HEK293 (cell line): ENCODE results near the gene PHLDB1.

Source experiments
- CTCF ChIA-PET: fragments of 350-600 bp; formaldehyde crosslinking; extraction: SDS; loops from one replicate; lab custom pipeline; 2021; ENCODE audit warnings: antibody characterized with exemption; lab: Yijun Ruan, JAX
- POLR2A ChIA-PET: fragments of 300-600 bp; formaldehyde crosslinking; extraction: SDS; loops from one replicate; lab custom pipeline; 2020; ENCODE audit warnings: antibody characterized with exemption, inconsistent platforms; lab: Yijun Ruan, JAX
- H3K27ac ChIP-seq: fragments of 200-500 bp; sonication (Bioruptor generic); 2 replicates; pipeline ENCODE4 v1.5.1; 2014; ENCODE audit warnings: low read depth, low read length, control low read depth, inconsistent platforms; ENCODE audit errors: extremely low read depth
- H3K36me3 ChIP-seq, 2 experiments: fragments of 200-500 bp in 1 of 2; sonication (Bioruptor generic) in 1 of 2; 1 replicate in 1 of 2; 2 replicates in 1 of 2; pipeline ENCODE4 v1.5.1; 2014 to 2017; ENCODE audit warnings: inconsistent platforms in 2 of 2, low read length in 2 of 2; ENCODE audit not compliant: control insufficient read depth in 2 of 2, insufficient read depth in 1 of 2
- H3K4me1 ChIP-seq: fragments of 200-500 bp; sonication (Bioruptor generic); 2 replicates; pipeline ENCODE4 v1.5.1; 2014; ENCODE audit warnings: mild to moderate bottlenecking, low read length, inconsistent platforms; ENCODE audit not compliant: control insufficient read depth, insufficient read depth
- H3K4me3 ChIP-seq: 2 replicates; pipeline ENCODE4 v1.5.1; 2011; ENCODE audit warnings: low read depth, mild to moderate bottlenecking, control low read depth, low read length, moderate library complexity
- H3K9me3 ChIP-seq: fragments of 200-500 bp; sonication (Bioruptor generic); 2 replicates; pipeline ENCODE4 v1.5.1; 2014; ENCODE audit warnings: low read depth, low read length, inconsistent platforms; ENCODE audit not compliant: control insufficient read depth, insufficient read depth
- BCL11A ChIP-seq: fragments of 450-650 bp; formaldehyde crosslinking; IDR thresholded peaks from 2 replicates; pipeline ENCODE4 v1.5.1; 2016; ENCODE audit warnings: low read depth, missing biosample characterization, missing genetic modification characterization
- MZF1 ChIP-seq: fragments of 450-650 bp; formaldehyde crosslinking; IDR thresholded peaks from 2 replicates; pipeline ENCODE4 v1.5.1; 2017; ENCODE audit warnings: missing biosample characterization, missing genetic modification characterization, borderline replicate concordance
- YY1 ChIP-seq: fragments of 450-650 bp; formaldehyde crosslinking; IDR thresholded peaks from 2 replicates; pipeline ENCODE4 v1.5.1; 2018; ENCODE audit warnings: missing biosample characterization, missing genetic modification characterization
- ZFP3 ChIP-seq: fragments of 450-650 bp; formaldehyde crosslinking; IDR thresholded peaks from 2 replicates; pipeline ENCODE4 v1.5.1; 2016; ENCODE audit warnings: low read depth, missing biosample characterization, missing genetic modification characterization
- ZNF138 ChIP-seq: fragments of 450-650 bp; formaldehyde crosslinking; IDR thresholded peaks from 2 replicates; pipeline ENCODE4 v1.5.1; 2016; ENCODE audit warnings: missing biosample characterization, missing genetic modification characterization, borderline replicate concordance
- ZNF140 ChIP-seq: fragments of 450-650 bp; formaldehyde crosslinking; IDR thresholded peaks from 2 replicates; pipeline ENCODE4 v1.5.1; 2016; ENCODE audit warnings: missing biosample characterization, missing genetic modification characterization
- ZNF16 ChIP-seq: fragments of 450-650 bp; formaldehyde crosslinking; IDR thresholded peaks from 2 replicates; pipeline ENCODE4 v1.5.1; 2016; ENCODE audit warnings: low read depth, missing biosample characterization, missing genetic modification characterization
- ZNF174 ChIP-seq: fragments of 450-650 bp; formaldehyde crosslinking; IDR thresholded peaks from 2 replicates; pipeline ENCODE4 v1.5.0; 2017; ENCODE audit warnings: missing biosample characterization, mild to moderate bottlenecking, missing genetic modification characterization
- ZNF175 ChIP-seq: fragments of 450-650 bp; formaldehyde crosslinking; IDR thresholded peaks from 2 replicates; pipeline ENCODE4 v1.5.1; 2016; ENCODE audit warnings: missing biosample characterization, missing genetic modification characterization
- ZNF221 ChIP-seq: fragments of 450-650 bp; formaldehyde crosslinking; IDR thresholded peaks from 2 replicates; pipeline ENCODE4 v1.5.1; 2017; ENCODE audit warnings: missing biosample characterization, missing genetic modification characterization, borderline replicate concordance
- ZNF335 ChIP-seq: fragments of 450-650 bp; formaldehyde crosslinking; conservative IDR thresholded peaks from 2 replicates; pipeline ENCODE4 v1.5.1; 2016; ENCODE audit warnings: missing biosample characterization, missing genetic modification characterization
- ZNF394 ChIP-seq: fragments of 450-650 bp; formaldehyde crosslinking; IDR thresholded peaks from 2 replicates; pipeline ENCODE4 v1.5.1; 2016; ENCODE audit warnings: missing biosample characterization, missing genetic modification characterization, mild to moderate bottlenecking, moderate library complexity, borderline replicate concordance
- ZNF449 ChIP-seq: fragments of 450-650 bp; formaldehyde crosslinking; IDR thresholded peaks from 2 replicates; pipeline ENCODE4 v1.5.1; 2017; ENCODE audit warnings: missing biosample characterization, mild to moderate bottlenecking, missing genetic modification characterization, moderate library complexity
- ZNF600 ChIP-seq: fragments of 450-650 bp; formaldehyde crosslinking; IDR thresholded peaks from 2 replicates; pipeline ENCODE4 v1.5.1; 2016; ENCODE audit warnings: missing biosample characterization, missing genetic modification characterization
- ZNF660 ChIP-seq: fragments of 450-650 bp; IDR thresholded peaks from 2 replicates; pipeline ENCODE4 v1.5.1; 2018; ENCODE audit warnings: missing biosample characterization, mild to moderate bottlenecking, missing genetic modification characterization
- ZNF664 ChIP-seq: fragments of 450-650 bp; formaldehyde crosslinking; IDR thresholded peaks from 2 replicates; pipeline ENCODE4 v1.5.1; 2016; ENCODE audit warnings: missing biosample characterization, missing genetic modification characterization
- ZNF76 ChIP-seq: fragments of 450-650 bp; formaldehyde crosslinking; IDR thresholded peaks from 2 replicates; pipeline ENCODE4; 2016; ENCODE audit warnings: low read depth, missing biosample characterization, missing genetic modification characterization, borderline replicate concordance
- ZNF777 ChIP-seq: fragments of 450-650 bp; formaldehyde crosslinking; IDR thresholded peaks from 2 replicates; pipeline ENCODE4 v1.5.1; 2017; ENCODE audit warnings: missing biosample characterization, missing genetic modification characterization, borderline replicate concordance
- ZNF830 ChIP-seq: fragments of 450-650 bp; IDR thresholded peaks from 2 replicates; pipeline ENCODE4 v1.5.0; 2018; ENCODE audit warnings: missing biosample characterization, missing genetic modification characterization, low read depth, mild to moderate bottlenecking, moderate library complexity

The PHLDB1 gene

GRCh38 chr11:118653684-118654390 is 46.4 kb downstream of the PHLDB1 start:
- no peak overlapping the region for H3K4me3 ChIP-seq
- H3K36me3 ChIP-seq, result peaks cover 0 to 69% of the 10 kb centered on the region in 2 experiments; a peak in 2 of 3 replicates
- TF ChIP-seq YY1 (no peak), BCL11A (tag by site-specific recombination) (no peak), ZNF660 (no peak), ZNF449 (tag by site-specific recombination) (no peak), ZFP3 (tag by site-specific recombination) (0 out of 2 replicates have a peak, but pooled peaks have one; percentile 50), ZNF174 (tag by site-specific recombination) (no peak)
- no peaks in the 10 kb centered on the region for H3K4me1 ChIP-seq
- no peaks in the 10 kb centered on the region for H3K9me3 ChIP-seq
- POLR2A ChIA-PET, result no interaction called here
- CTCF ChIA-PET, result interaction anchor here (0.6 to 1.4 kb wide), 2 partner anchors 35 to 59 kb away, joined by 3 read pairs; no protein-coding TSS in a partner anchor
- H3K27ac ChIP-seq, result no peak overlapping the region

- no peak overlapping the region for H3K4me3 ChIP-seq
- H3K9me3 ChIP-seq, result no peaks in the 10 kb centered on the region
- ChIA-PET POLR2A (no interaction called here), CTCF (interaction anchor here (1.8 kb wide), 1 partner anchor 34 kb away, joined by 8 read pairs; no protein-coding TSS in a partner anchor)
- H3K27ac ChIP-seq, result no peak overlapping the region
- no peaks in the 10 kb centered on the region for H3K4me1 ChIP-seq
- peaks cover 0 to 55% of the 10 kb centered on the region in 2 experiments; a peak in 2 of 3 replicates for H3K36me3 ChIP-seq
- TF ChIP-seq ZNF335 (tag by site-specific recombination) (no peak), ZNF221 (no peak), ZNF140 (tag by site-specific recombination) (no peak), ZNF394 (tag by site-specific recombination) (no peak), ZNF664 (tag by site-specific recombination) (no peak), ZNF175 (tag by site-specific recombination) (no peak), ZNF777 (tag by site-specific recombination) (no peak)
Measured at GRCh38 chr11:118655486-118656190, 48.2 kb downstream of the PHLDB1 start.

- no peaks in the 10 kb centered on the region for H3K9me3 ChIP-seq
- H3K4me3 ChIP-seq, result no peak overlapping the region
- CTCF ChIA-PET, result interaction anchor here (0.5 to 5.4 kb wide), 10 partner anchors 33 to 868 kb away, joined by 3 to 43 read pairs (median 4); partner anchors contain the start of gene PHLDB1
- H3K36me3 ChIP-seq, result peaks cover 0 to 49% of the 10 kb centered on the region in 2 experiments; a peak in 1 of 3 replicates
- POLR2A ChIA-PET, result no interaction called here
- no peak for TF ChIP-seq ZNF138 (tag by site-specific recombination)
- no peak for TF ChIP-seq ZNF76 (tag by site-specific recombination)
- no peak for TF ChIP-seq MZF1 (tag by site-specific recombination)
- TF ChIP-seq ZNF830, result no peak
- TF ChIP-seq ZNF600 (tag by site-specific recombination), result no peak
- TF ChIP-seq ZNF16, result no peak
- no peak overlapping the region for H3K27ac ChIP-seq
- no peaks in the 10 kb centered on the region for H3K4me1 ChIP-seq
Measured at GRCh38 chr11:118656563-118657165, 49.2 kb downstream of the PHLDB1 start.
